Esophagus squamous epithelium (tissue), 5 donors: ENCODE measurements around the gene ASB7. TPM values are rescaled to one million over a fixed set of nuclear protein-coding genes. Genes with fewer than 3 reads are reported as not detected.

Experiments used
- DNase-seq: peaks from one replicate; lab custom pipeline; 2025; lab: John Stamatoyannopoulos, UW
- H3K27ac ChIP-seq, 4 donors: fragments of 200-600 bp; sonication (generic); one replicate each; pipeline ENCODE4 v1.5.1; 2016 to 2019; ENCODE audit warnings: mild to moderate bottlenecking in 1 of 4
- H3K27me3 ChIP-seq, 4 donors: fragments of 200-600 bp; sonication (generic); 1 replicate in 3 of 4; 2 replicates in 1 of 4; pipeline versions ENCODE4 v1.5.1 to v1.6.0; 2017 to 2021; ENCODE audit warnings: antibody characterized with exemption in 1 of 4
- H3K36me3 ChIP-seq, 3 donors: fragments of 200-600 bp; sonication (generic); one replicate each; pipeline ENCODE4 v1.5.1; 2016 to 2019
- H3K4me1 ChIP-seq, 3 donors: fragments of 200-600 bp; sonication (generic); one replicate each; pipeline ENCODE4 v1.5.1; 2017 to 2019
- H3K4me3 ChIP-seq, 4 donors: fragments of 200-600 bp; sonication (generic); 1 replicate in 3 of 4; 2 replicates in 1 of 4; pipeline ENCODE4 v1.5.1; 2016 to 2019; ENCODE audit warnings: mild to moderate bottlenecking in 2 of 4, moderate library complexity in 1 of 4
- H3K9me3 ChIP-seq, 3 donors: fragments of 200-600 bp; sonication (generic); one replicate each; pipeline ENCODE4 v1.5.1; 2016 to 2019
- POLR2A ChIP-seq, 4 donors: fragments of 450-650 bp; IDR thresholded peaks; one replicate each; pipeline ENCODE4 v1.6.1; 2017; ENCODE audit warnings: antibody characterized with exemption in 4 of 4, mild to moderate bottlenecking in 4 of 4, moderate library complexity in 3 of 4
- WGBS, 2 donors: methylation state at CpG; one replicate each; pipeline ENCODE4 v1.1.5; 2018; 5-methylcytosine and 5-hydroxymethylcytosine counted together
- intact Hi-C: fragments of 100-400 bp; cut with DNase I; formaldehyde crosslinking; loops from one replicate; pipeline ENCODE4 v1.15.0; 2022
- total RNA-seq, 4 donors: library from RNA; depleted of rRNA; stranded (reverse); fragments of >200 nt; gene quantifications; one replicate each; pipeline ENCODE4 v1.1.0, GENCODE V29; 2016
- TF ChIP-seq, protein P1 (sequence below), 6 experiments: fragments of 450-650 bp in 4 of 6; fragments of 200-600 bp in 2 of 6; sonication (generic) in 2 of 6; IDR thresholded peaks; one replicate each; pipeline ENCODE4 v1.5.1; 2016 to 2019; ENCODE audit warnings: antibody characterized with exemption in 6 of 6, mild to moderate bottlenecking in 4 of 6, moderate library complexity in 4 of 6
- donor health status: DM: yes; HTN: yes; CAD: no.

Gene ASB7
- total RNA-seq, 4 donors from 2014 or later = 9.7 to 12.3 (median 12.0) TPM

DNA sequence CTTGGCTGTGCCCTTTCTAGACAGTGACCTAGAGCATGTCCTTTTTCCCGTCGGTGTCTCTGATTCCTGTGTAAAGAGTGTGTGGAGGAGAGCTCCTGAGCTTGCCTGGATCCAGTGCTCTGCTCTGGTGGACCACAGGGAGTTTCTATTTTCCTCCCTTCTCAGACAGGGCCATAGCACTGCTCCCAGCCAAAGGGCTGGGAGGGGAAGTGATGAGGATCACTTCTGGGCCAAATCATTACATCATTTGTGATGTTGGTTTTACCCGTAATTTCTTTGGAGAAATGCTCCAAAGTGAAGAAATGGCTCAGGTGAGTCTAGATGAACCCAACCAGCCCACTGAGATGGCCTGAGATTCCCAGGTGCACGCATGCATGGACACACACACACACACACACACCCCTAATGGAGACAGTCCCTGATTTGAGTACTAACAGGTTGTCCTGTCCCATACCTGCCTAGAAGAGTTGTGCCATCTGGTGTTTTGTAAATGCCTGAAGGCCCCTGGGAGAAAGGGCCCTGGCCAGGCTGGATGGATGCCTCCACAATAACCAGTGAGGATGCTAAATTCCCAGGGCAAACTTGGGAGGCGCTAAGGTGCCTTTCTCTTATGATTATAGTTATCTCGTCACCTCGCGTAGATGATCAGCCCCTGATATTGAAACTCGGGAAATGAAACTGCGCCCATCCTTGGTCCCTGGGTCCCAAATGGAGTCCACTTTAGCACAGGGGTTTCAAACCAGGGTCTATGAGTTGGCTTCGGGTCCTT, 86.9 kb downstream of the ASB7 start:
- H3K27ac ChIP-seq = peak overlapping the region in 2 of 4 donors; percentile 80 to 88
- no peaks in the 10 kb centered on the region for H3K36me3 ChIP-seq
- intact Hi-C loops = no loop called here

DNA sequence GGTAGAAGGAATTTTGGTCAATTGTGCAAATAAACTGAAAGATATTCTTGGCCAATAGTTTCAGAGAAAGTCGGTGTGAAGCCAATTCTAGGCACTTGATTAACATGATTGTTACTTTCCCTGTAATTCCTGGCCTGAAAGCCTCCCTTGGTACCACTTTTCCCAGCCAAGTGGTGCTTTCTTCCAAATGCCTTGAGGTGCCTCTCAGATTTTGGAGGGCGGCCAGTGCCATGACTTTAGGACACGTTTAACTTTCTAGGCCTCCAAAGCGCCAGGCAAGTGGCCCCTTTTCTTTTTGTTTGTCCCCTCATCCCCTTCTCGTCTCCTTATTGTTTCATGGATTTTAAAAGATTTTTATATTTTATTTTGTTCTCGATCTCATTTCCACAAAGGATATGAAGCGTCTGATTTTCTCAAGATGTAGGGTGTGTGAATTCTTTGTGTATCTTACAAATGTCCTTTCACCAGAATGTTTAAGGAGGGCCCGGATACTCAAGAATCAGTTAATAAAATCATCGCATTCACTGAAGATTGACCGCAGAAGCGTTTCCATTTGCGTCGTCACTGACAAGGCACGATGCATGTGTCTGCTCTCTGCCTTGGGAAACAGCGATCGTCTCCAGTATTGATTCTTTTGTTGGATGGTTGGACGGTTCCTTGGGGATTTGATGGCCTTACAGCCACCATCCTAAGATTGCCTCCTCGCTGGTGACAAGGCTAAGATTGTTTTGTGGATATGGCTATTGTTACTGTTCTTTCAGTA, 87.8 kb downstream of the ASB7 start:
- 68 to 73% methylated on average over 18 of the region's 18 CpGs for WGBS, 2 donors
- Histone ChIP-seq H3K4me3 (no peak overlapping the region), H3K9me3 (no peaks in the 10 kb centered on the region), H3K27me3 (peaks cover 0 to 5% (median 0%) of the 10 kb centered on the region in 4 donors), H3K36me3 (no peaks in the 10 kb centered on the region), H3K27ac (peak overlapping the region in 1 of 4 donors; percentile 2), H3K4me1 (peaks cover 4 to 58% (median 7%) of the 10 kb centered on the region in 3 donors)
- TF ChIP-seq, protein P1, sequence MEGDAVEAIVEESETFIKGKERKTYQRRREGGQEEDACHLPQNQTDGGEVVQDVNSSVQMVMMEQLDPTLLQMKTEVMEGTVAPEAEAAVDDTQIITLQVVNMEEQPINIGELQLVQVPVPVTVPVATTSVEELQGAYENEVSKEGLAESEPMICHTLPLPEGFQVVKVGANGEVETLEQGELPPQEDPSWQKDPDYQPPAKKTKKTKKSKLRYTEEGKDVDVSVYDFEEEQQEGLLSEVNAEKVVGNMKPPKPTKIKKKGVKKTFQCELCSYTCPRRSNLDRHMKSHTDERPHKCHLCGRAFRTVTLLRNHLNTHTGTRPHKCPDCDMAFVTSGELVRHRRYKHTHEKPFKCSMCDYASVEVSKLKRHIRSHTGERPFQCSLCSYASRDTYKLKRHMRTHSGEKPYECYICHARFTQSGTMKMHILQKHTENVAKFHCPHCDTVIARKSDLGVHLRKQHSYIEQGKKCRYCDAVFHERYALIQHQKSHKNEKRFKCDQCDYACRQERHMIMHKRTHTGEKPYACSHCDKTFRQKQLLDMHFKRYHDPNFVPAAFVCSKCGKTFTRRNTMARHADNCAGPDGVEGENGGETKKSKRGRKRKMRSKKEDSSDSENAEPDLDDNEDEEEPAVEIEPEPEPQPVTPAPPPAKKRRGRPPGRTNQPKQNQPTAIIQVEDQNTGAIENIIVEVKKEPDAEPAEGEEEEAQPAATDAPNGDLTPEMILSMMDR (IDR thresholded peaks at IDR 0.05) = no peak
- TF ChIP-seq POLR2A (IDR thresholded peaks at IDR 0.05) = no peak
- no peak for DNase-seq
- intact Hi-C loops = no loop called here

More for the DNA sequence above, 86.9 kb downstream of the ASB7 start:
- H3K4me1 ChIP-seq = peaks cover 4 to 54% (median 7%) of the 10 kb centered on the region in 3 donors
- 83 to 84% methylated on average over 5 to 7 of the region's 11 CpGs for WGBS, 2 donors
- H3K27me3 ChIP-seq = peaks cover 0 to 5% (median 0%) of the 10 kb centered on the region in 4 donors
- H3K9me3 ChIP-seq = no peaks in the 10 kb centered on the region
- no peak overlapping the region for H3K4me3 ChIP-seq
- TF ChIP-seq POLR2A (IDR thresholded peaks at IDR 0.05) = no peak
- TF ChIP-seq, protein P1 (IDR thresholded peaks at IDR 0.05) = no peak
- no peak for DNase-seq

DNA sequence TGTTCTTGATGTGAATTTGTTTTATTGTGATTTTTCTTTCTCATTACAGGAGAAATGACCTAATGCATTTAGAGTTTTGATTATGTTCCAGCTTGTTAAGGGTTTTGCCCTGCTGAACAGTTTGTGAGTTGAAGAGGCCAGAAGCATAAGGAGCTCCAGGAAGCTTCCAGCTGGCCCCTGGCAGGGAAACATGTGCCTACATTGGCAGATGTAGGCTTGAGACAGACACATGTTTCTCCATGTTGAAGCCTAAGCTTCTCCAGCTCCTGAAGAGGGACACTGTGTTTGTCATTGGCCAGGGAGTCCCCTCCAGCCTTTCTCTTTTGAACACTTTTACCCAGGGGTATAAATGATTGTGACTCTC, 88.4 kb downstream of the ASB7 start:
- Histone ChIP-seq H3K4me1 (peaks cover 4 to 58% (median 7%) of the 10 kb centered on the region in 3 donors), H3K27me3 (peaks cover 0 to 5% (median 0%) of the 10 kb centered on the region in 4 donors), H3K36me3 (no peaks in the 10 kb centered on the region), H3K27ac (peak overlapping the region in 1 of 4 donors; percentile 45), H3K9me3 (no peaks in the 10 kb centered on the region), H3K4me3 (no peak overlapping the region)
- DNase-seq = no peak
- intact Hi-C loops = no loop called here
- TF ChIP-seq POLR2A (IDR thresholded peaks at IDR 0.05) = no peak
- TF ChIP-seq, protein P1 (IDR thresholded peaks at IDR 0.05) = no peak

DNA sequence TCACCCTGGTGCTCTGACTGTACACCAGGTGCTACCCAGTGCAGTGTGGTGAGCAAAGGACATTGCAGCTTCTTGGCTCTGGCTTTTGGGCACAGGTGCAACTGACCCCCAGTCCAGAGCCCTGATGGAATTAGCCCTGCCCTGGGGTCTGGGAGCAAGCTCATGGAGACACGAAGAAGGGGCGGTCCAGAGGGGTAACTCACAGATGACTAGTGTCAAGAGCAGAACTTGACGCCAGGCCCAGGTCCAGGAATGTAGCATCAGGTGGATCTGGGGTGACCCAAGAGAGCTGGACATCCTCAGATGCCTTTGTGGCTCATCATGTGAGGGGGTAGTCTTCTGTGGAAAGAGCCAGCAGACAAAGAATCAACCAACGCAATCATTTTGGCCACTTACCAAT, 88.9 kb downstream of the ASB7 start:
- Histone ChIP-seq H3K27me3 (peaks cover 0 to 3% (median 0%) of the 10 kb centered on the region in 4 donors), H3K36me3 (no peaks in the 10 kb centered on the region), H3K4me1 (peaks cover 4 to 58% (median 7%) of the 10 kb centered on the region in 3 donors), H3K9me3 (no peaks in the 10 kb centered on the region), H3K4me3 (no peak overlapping the region), H3K27ac (peak overlapping the region in 1 of 4 donors; percentile 45)
- TF ChIP-seq, protein P1 (IDR thresholded peaks at IDR 0.05) = no peak
- no peak for TF ChIP-seq POLR2A (IDR thresholded peaks at IDR 0.05)
- WGBS, 2 donors = 93 to 100% methylated on average over 2 to 3 of the region's 4 CpGs
- DNase-seq = no peak
- intact Hi-C loops = no loop called here

DNA sequence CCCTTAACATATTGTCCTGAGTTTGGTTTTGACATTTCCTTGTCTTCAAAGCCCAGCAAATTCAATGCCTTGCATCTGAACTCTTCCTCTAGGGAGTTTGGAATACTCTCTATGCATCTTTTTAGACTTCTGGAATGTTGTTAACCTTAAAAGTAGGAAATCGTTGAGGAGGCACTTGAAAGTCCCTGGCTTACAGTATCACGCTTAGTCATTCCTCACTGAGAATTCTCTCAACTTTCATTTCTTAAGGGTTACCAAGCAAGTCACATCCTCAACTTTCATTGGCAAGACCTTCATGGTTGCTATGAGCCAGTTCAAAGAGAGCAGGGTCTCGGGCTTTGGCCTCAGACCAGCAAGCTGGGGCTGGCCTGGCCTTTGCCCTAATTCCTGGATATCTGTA, 89.9 kb downstream of the ASB7 start:
- H3K36me3 ChIP-seq = no peaks in the 10 kb centered on the region
- no peak overlapping the region for H3K4me3 ChIP-seq
- H3K27ac ChIP-seq = no peak overlapping the region
- DNase-seq = no peak
- H3K4me1 ChIP-seq = peaks cover 4 to 56% (median 7%) of the 10 kb centered on the region in 3 donors
- H3K27me3 ChIP-seq = no peaks in the 10 kb centered on the region
- WGBS, 2 donors = 58 to 69% methylated on average over 2 of the region's 3 CpGs
- no peak for TF ChIP-seq POLR2A (IDR thresholded peaks at IDR 0.05)
- TF ChIP-seq, protein P1 (IDR thresholded peaks at IDR 0.05) = no peak
- H3K9me3 ChIP-seq = no peaks in the 10 kb centered on the region
- intact Hi-C loops = no loop called here
